Dedifferentiated amniotic fluid mesenchymal stem cell (primary cell): ENCODE measurements around the gene ENTHD1.
"Not testable (repeated sequence)": the region's sequence is repeated elsewhere in the genome, so short reads cannot be mapped to it uniquely, and the experiment has no call there.

Experiments used
- DNase-seq: peaks from one replicate; pipeline ENCODE4 v3.0.0-alpha.2; 2016; ENCODE audit errors: extremely low spot score

ENTHD1 gene

GRCh38 chr22:39777716-39778454 lies 115.7 kb downstream of the ENTHD1 start:
- no peak for DNase-seq

- no peak for DNase-seq
Measured at GRCh38 chr22:39776295-39777009, 117.1 kb downstream of the ENTHD1 start.

GRCh38 chr22:39773976-39774539 lies 119.5 kb downstream of the ENTHD1 start:
- DNase-seq = no peak

GRCh38 chr22:39773503-39773902 lies 120.1 kb downstream of the ENTHD1 start:
- no peak for DNase-seq

GRCh38 chr22:39771486-39771885 lies 122.1 kb downstream of the ENTHD1 start:
- DNase-seq = no peak

- DNase-seq = no peak
Measured at GRCh38 chr22:39765661-39766060, 127.9 kb downstream of the ENTHD1 start.

GRCh38 chr22:39765046-39765445 lies 128.5 kb downstream of the ENTHD1 start:
- DNase-seq = no peak

GRCh38 chr22:39763276-39763675 lies 130.3 kb downstream of the ENTHD1 start:
- DNase-seq = no peak

- DNase-seq = no peak
Measured at GRCh38 chr22:39750759-39751158, 142.8 kb downstream of the ENTHD1 start.

GRCh38 chr22:39748877-39749276 lies 144.7 kb downstream of the ENTHD1 start:
- peak; percentile 24 for DNase-seq

GRCh38 chr22:39746600-39747262 lies 146.8 kb downstream of the ENTHD1 start:
- no peak for DNase-seq

- no peak for DNase-seq
Measured at GRCh38 chr22:39745789-39746188, 147.8 kb downstream of the ENTHD1 start.

- DNase-seq = no peak
Measured at GRCh38 chr22:39744353-39744752, 149.2 kb downstream of the ENTHD1 start.

GRCh38 chr22:39743935-39744334 lies 149.6 kb downstream of the ENTHD1 start:
- DNase-seq = no peak

- DNase-seq = no peak
Measured at GRCh38 chr22:39739338-39740027, 154.1 kb downstream of the ENTHD1 start.

- no peak for DNase-seq
Measured at GRCh38 chr22:39738746-39739145, 154.8 kb downstream of the ENTHD1 start.

GRCh38 chr22:39735776-39736175 lies 157.8 kb downstream of the ENTHD1 start:
- DNase-seq = no peak

GRCh38 chr22:39734866-39735265 lies 158.7 kb downstream of the ENTHD1 start:
- no peak for DNase-seq

GRCh38 chr22:39734046-39734445 lies 159.5 kb downstream of the ENTHD1 start:
- DNase-seq = not testable (repeated sequence)

GRCh38 chr22:39733191-39733590 lies 160.4 kb downstream of the ENTHD1 start:
- DNase-seq = no peak

- no peak for DNase-seq
Measured at GRCh38 chr22:39732625-39733024, 160.9 kb downstream of the ENTHD1 start.
